GM19023 (cell line): ENCODE data around the gene RBM20.

Source experiments
- ATAC-seq: cut with Tn5 transposase; IDR thresholded peaks from one replicate; pipeline ENCODE4 v1.9.1; 2021; ENCODE audit warnings: mild to moderate bottlenecking, moderate library complexity; ENCODE audit not compliant: unreplicated experiment

RBM20 gene

DNA sequence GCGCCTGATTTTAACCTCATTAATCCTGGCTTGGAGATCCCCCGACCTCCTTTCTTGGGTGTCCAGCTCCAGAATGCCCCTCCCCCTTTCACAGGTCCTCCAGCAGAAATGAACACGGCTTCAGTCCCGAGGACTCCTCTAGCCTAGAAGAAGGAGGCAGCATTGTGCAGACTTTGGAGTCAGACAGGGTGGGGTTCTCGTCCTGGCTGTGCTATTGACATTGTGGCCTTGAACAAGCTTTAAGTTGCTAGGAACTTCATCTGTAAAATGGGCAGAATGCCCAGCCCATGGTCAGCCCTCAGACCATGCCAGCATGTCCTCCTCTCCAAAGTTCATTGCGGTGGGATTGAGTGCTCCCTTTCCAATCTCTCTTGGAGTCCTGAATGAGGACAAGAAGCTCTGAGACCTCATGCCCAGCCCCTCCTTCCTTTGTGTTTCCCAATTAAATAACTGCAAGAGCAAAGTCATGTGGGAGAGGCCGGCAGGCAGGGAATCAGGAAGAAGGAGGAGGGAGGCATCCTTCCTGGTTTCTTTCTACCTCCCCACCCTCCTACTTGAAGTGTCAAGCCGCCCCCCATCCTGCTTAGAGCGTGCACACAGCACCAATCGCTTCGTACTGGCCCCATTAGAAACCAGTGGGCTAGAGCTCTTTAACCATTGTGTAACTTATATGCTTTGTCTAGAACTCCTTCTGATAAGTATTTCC, 86.4 kb downstream of the RBM20 start:
- ATAC-seq = no peak

DNA sequence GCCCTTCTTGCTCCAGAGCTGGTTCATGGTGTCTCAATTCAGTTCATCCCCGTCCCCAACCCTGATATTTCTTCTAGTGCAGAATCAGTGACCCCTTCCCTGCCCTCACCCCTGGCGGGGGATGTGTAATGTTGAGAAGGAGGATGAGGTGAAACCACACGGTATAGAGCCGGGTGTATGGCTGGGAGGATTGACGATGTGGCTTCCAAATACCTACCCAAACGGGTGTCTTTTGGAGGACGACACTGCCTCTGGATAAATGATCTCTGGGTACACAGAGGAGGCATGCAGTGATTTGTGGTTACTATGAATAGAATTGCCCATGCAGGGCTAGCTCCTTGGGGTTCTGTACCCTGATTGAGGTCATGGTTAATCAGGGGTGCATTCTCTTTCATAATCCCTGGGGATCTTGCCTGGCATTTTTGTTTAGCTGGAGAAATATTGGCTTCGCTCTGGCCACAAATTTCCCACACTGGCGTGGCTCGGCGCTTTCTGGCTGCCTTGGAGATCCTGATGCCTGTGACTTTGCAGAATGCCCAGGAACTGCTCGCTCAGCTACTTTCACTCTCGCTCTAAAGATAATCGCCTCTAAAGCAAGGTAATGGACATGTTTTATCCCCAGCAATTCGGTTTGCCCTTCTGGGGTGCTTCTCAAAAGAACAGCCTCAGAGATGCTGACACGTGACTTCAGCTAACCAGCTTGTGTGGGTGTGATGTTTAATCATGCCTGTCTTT, 89.2 kb downstream of the RBM20 start:
- ATAC-seq = no peak

DNA sequence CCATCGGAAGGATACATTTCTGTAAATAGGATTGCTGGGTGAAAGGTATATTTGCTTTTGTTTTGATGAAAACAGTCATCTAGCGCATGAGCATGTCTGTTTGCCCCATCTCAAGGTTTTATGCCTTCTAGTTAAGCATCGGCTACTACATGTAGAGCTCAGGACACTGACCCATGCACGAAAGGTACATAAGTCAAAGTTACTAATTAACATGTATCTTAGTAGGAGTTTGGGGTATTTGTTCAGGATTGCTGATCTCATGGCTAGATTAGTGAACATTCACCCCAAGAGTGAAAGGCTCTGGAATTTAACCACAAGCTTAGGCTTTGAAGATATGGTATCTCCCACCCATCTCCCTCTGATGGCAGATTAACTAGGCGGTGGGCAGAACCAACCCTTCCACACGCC, 91.5 kb downstream of the RBM20 start:
- no peak for ATAC-seq

GRCh38 chr10:110737886-110738634, 93.9 kb downstream of the RBM20 start:
- no peak for ATAC-seq

DNA sequence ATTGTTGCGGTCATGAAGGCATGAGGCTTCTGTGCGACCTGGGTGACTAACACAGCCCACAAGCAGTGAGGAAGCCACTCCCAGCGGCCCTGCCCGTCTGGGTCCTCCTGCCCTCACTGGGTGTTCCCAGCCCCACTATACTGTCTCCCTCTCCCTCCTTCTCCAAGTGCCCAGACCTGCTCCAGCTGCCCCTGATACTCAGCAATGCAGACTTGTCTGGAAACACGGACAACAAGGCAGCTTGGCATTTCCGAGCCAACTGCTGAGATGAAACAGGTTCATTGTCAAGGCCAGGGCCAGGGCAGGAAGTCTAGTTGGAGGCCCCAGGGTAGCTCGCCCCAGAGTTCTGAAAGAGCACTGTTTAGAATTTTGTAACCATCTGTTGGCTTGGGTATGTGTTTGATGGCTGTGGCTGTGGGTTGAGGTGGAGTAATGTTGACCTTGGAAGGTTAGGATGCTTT, 95.7 kb downstream of the RBM20 start:
- ATAC-seq = no peak

DNA sequence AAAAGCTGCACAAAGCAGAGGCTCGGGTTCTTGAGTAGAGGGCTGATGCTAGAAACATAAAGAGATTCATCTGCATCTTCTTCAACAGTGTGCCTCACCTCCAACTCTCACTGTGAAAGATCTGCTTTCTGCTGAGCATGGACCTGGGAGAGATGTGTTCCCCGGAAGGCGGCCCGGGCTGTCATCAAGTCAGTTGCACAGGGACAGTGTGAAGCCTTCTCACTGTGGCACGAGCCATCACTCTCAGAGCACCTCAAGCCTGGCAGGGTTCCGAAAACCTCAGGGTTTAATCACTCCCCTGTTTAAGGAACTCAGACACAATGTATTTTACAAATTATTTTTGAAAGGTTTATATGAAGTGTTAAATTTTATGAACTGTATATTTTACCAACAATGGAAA, 98.7 kb downstream of the RBM20 start:
- ATAC-seq = no peak

GRCh38 chr10:110744782-110745181, 100.6 kb downstream of the RBM20 start:
- ATAC-seq = no peak

GRCh38 chr10:110746254-110746826, 102.2 kb downstream of the RBM20 start:
- no peak for ATAC-seq

DNA sequence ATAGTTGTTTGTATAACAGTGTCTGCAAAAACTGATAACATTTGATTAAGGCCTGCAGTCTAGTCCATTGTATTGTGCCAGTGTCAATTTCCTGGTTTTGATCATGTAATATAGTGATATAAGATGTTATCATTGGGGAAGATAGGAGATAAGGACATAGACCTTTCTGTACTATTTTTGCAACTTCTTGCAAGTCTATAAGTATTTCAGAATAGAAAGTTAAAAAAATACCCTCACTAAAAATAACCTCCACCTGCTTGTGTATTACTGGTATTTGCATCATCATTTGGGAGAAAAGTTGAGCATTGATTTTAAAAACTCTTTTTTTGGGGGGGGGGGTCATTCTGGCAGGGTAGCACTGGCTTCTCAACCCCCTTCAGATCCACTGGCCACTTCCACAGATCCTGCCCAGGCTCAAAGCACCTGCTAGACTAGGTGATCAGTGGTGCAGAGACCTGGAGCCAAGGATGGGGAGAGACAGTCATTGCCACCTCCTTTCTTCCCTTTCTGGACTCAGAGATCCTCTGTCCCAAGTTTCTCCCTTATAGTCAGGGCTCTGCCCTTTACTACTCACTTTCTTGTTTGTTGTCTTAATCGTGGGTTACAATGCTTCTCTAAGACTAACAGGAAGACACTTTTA, 103.0 kb downstream of the RBM20 start:
- ATAC-seq = no peak

DNA sequence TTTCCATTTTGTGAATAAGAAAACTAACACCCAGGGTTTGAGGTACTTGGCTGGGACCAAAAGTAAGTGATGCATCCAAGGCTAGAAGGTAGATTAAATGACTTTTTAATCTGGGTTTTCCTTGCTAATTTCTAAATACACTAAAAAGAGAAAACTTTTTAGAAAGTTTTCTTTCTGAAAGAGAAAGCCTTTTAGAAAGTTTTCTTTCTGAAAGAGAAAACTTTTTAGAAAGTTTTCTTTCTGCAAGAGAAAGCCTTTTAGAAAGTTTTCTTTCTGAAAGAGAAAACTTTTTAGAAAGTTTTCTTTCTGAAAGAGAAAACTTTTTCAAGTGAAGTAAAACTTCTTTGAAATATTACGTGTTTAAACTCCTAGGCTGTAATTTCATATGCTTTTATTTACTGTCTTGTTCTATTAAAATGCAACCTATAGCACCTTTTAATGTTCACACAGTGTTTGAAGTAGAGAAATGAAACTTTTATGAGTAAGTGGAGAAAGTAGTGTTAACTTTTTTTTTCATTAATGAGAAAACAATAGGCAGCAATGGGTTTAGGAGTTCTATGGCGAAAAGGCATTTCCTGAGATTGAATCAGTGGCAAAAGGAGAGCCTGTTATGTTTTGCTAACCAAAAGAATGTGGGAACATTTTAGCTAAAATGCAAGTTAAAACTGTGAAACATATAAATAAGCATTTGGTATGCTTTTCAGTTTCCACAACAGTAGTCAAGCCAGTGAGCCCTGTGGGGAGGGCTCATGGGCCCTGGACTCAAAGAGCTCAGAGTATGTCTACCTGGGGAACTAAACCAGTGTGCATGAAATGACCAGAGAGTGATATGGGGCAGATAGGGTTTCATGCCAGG, 103.7 kb downstream of the RBM20 start:
- ATAC-seq = no peak

DNA sequence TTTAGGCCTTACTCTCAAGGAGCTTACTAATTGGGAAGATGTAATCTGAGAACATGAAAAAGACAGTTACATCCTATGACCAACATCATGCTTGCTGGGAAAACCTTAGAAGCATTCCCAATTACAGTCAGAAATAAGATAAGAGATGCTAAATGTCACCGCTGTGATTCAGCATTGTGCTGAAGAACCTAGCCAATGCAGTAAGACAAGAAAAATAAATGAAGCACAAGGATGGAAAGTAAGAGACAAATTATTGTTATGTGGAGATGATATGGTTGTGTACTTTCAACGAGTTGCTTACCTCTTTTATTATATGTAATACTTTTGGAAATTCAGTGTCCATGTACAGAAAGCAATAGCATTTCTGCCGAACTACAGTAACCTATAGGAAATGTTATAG, 104.8 kb downstream of the RBM20 start:
- no peak for ATAC-seq

GRCh38 chr10:110750931-110751330, 106.8 kb downstream of the RBM20 start:
- no peak for ATAC-seq

DNA sequence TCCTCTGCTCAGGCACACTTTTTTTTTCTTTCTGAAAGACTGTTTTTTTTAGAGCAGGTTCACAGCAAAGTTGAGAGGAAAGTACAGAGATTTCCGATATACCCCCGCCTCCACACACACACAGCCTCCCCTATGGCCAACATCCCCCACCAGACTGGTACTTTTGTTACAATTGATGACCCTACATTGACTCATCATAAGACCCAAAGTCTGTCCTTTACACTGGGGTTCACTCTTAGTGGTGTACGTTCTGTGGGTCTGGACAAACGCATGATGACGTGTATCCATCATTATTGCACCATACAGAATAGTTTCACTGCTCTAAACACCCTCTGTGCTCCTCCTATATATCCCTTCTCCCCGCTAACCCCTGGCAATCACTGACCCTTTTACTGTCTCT, 107.7 kb downstream of the RBM20 start:
- ATAC-seq = no peak

DNA sequence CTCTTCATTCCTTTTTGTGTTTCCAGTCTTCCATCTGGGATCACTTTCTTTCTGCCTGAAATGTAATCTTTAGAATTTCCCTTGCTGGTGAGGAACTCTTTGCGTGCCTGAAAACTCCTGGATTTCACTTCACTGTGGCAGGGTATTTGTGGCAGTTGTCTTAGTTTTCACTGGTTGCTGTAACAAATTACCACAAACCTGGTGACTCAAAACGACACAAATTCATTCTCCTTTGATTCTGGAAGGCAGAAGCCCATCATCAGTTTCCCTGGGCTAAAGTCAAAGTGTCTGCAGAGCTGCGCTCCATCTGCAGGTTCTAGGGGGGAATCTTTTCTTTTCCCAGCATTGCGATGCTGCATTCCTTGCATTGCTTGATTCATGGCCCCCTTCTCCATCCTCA, 109.3 kb downstream of the RBM20 start:
- ATAC-seq = no peak

DNA sequence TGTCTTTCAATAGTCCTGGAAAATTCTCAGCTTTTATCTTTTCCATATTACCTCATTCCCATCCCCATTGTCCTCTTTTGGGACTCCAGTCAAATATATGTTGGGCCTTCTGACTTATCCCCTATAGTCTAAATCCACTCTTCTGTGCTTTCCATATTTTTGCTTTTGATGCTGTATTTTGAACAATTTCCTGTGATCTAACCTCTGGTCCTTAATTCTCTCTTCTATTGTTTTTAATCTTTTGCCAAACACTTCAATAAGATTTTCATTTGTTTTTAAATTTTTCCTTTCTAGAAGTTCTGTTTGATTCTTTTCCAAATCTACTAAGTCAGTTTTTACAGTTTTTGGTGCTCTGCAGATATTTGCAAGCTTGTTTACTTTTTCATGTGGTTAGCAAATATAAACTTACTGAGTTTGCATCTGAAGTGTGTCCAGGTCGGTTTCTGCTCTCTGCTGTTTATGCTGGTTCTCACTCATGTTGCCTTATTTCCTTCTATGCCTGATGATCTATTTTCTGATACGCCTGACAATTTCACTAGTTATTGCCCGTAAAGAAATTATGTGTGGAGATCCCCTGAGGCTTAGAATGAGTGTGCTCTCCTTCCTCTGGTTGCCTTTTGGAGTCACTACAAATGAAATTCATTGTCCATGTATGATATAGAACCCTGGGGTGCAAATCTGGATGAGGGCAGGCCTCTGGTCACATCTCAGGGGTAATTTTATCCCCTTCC, 110.4 kb downstream of the RBM20 start:
- no peak for ATAC-seq

DNA sequence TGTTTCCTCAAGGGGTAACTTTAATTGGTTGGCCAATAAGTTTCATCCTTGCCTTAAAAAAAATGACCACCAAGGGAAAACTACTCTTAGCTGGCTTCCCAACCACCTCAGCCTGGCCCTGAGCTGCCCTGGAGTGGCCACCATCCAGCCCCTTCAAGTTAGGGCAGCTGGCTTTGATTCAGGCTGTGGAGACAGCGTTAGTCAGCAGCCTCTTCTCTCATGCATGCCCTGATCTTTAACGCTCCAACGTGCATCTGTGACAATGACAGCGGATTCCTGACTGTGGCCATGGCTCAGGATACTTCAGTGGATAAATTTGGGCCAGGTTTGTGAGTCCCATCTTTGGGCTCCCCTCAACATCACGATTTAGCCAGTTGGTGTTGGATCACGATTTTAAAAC, 111.6 kb downstream of the RBM20 start:
- ATAC-seq = no peak

GRCh38 chr10:110756876-110757275, 112.7 kb downstream of the RBM20 start:
- no peak for ATAC-seq

- no peak for ATAC-seq
These were observed 113.5 kb downstream of the RBM20 start for GRCh38 chr10:110757586-110757985.

- ATAC-seq = no peak
These were observed 114.1 kb downstream of the RBM20 start for GRCh38 chr10:110758128-110758765.
